DMS79 (cell line): Measurements from ENCODE around the gene DMBT1.

ENCODE experiments used
- DNase-seq: peaks from one replicate; lab custom pipeline; 2025; lab: John Stamatoyannopoulos, UW

DMBT1 gene

GRCh38 chr10:122548407-122549085 is 12.0 kb upstream of the DMBT1 start:
- no peak for DNase-seq

- DNase-seq: no peak
Observed at GRCh38 chr10:122549636-122550035, 10.9 kb upstream of the DMBT1 start.

GRCh38 chr10:122550427-122550826 is 10.1 kb upstream of the DMBT1 start:
- DNase-seq: no peak

GRCh38 chr10:122550983-122551382 is 9.6 kb upstream of the DMBT1 start:
- DNase-seq: no peak

- no peak for DNase-seq
Observed at GRCh38 chr10:122551450-122551849, 9.1 kb upstream of the DMBT1 start.

- no peak for DNase-seq
Observed at GRCh38 chr10:122553341-122553740, 7.2 kb upstream of the DMBT1 start.

- DNase-seq: no peak
Observed at GRCh38 chr10:122554131-122555036, 6.2 kb upstream of the DMBT1 start.

- no peak for DNase-seq
Observed at GRCh38 chr10:122555442-122555841, 5.1 kb upstream of the DMBT1 start.

GRCh38 chr10:122557516-122557915 is 3.0 kb upstream of the DMBT1 start:
- no peak for DNase-seq

GRCh38 chr10:122558452-122558851 is 2.1 kb upstream of the DMBT1 start:
- DNase-seq: no peak

- no peak for DNase-seq
Observed at GRCh38 chr10:122559228-122559627, 1.3 kb upstream of the DMBT1 start.

- DNase-seq: no peak
Observed at GRCh38 chr10:122561212-122561611, 658 bp downstream of the DMBT1 start.

- no peak for DNase-seq
Observed at GRCh38 chr10:122561792-122562191, 1.2 kb downstream of the DMBT1 start.

GRCh38 chr10:122564980-122565379 is 4.4 kb downstream of the DMBT1 start:
- DNase-seq: no peak

GRCh38 chr10:122565766-122566206 is 5.2 kb downstream of the DMBT1 start:
- peak; percentile 42 for DNase-seq

- DNase-seq: no peak
Observed at GRCh38 chr10:122566632-122567031, 6.1 kb downstream of the DMBT1 start.

GRCh38 chr10:122567056-122567660 is 6.6 kb downstream of the DMBT1 start:
- DNase-seq: no peak

GRCh38 chr10:122568551-122568950 is 8.0 kb downstream of the DMBT1 start:
- no peak for DNase-seq

GRCh38 chr10:122570920-122571319 is 10.4 kb downstream of the DMBT1 start:
- no peak for DNase-seq

- no peak for DNase-seq
Observed at GRCh38 chr10:122571892-122572291, 11.3 kb downstream of the DMBT1 start.

- DNase-seq: no peak
Observed at GRCh38 chr10:122575776-122576175, 15.2 kb downstream of the DMBT1 start.

- DNase-seq: no peak
Observed at GRCh38 chr10:122576291-122576690, 15.7 kb downstream of the DMBT1 start.
